ENCODE measurements around the gene NBAS.
"Not testable (repeated sequence)": the region's sequence is repeated elsewhere in the genome, so short reads cannot be mapped to it uniquely, and the experiment has no call there.

NBAS gene

DNA sequence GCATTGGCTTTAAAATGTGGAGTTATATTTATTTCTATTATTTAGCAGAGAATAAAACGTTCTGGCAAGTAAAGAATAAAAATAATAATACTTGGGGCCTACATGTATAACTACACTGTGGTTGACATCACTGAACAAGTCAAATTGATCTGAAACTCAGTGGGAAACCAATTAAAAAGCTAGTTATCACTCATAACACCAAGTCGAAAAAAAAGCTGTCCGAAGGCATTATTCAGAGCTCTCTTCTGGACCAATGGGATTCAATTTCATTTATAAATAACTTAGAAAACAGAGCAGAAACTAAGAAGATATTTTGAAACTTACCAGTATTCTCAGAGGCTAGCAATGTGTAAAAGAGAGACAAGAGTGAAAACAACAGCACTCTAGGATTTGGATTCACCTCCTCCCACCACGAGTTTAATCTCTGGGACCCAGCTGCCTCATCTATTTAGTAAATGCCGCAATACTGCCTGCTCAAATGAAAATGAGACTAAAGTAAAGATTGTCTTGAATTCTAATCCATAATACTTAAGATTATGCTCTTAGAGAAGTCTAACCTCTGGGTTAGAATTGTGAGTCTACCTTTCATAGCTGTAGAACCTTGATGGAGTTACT is 128.4 kb downstream of the NBAS start:
- H3K9ac ChIP-seq (ENCODE audit: low read depth, low read length), result no peak overlapping the region
- no peaks in the 10 kb centered on the region for H3K36me3 ChIP-seq (ENCODE audit: insufficient read depth, low read length)
- no peaks in the 10 kb centered on the region for H3K4me1 ChIP-seq (ENCODE audit: insufficient read depth, low read length)
- no peaks in the 10 kb centered on the region for H3K9me3 ChIP-seq (ENCODE audit: control insufficient read depth, insufficient read depth, low read length)

DNA sequence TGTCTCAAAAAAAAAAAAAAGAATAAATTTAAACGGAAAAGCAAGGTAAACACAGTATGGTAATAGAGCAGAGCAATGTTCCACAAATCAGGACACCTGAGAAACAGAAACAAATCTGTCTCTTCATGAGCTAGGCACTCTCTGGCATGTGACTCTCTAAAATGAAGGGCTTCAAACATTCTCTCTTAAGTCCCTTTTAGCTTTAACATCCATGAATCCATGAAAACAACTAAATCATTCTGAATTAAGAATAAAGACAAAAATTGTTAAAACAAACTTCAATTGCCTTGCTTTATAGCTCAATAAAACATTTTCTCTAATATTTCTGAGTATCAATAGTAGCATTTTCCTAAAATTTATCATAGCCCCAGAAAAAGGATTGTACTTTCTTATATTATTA is 132.1 kb downstream of the NBAS start:
- Histone ChIP-seq H3K9me3 (ENCODE audit: control insufficient read depth, insufficient read depth, low read length) (no peaks in the 10 kb centered on the region), H3K4me1 (ENCODE audit: insufficient read depth, low read length) (peaks cover 14% of the 10 kb centered on the region), H3K36me3 (ENCODE audit: insufficient read depth, low read length) (no peaks in the 10 kb centered on the region), H3K9ac (ENCODE audit: low read depth, low read length) (no peak overlapping the region)

DNA sequence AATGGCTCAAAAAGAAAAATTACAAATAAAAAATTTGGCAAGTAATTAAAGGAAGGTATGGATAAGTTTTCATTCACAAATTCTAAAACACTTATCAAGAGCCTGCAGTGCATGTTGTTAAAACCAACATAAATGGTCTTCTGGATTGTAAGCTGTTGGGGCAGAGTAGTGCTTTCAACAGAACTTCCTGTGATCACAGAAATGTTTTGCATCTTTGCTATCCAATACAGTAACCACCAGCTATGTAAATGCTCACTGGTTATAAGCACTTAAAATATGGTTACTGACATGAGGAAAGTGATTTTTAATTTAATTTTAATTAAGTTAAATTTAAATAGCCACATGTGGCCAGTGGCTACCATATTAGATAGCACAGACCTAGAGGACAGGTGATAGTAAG is 133.1 kb downstream of the NBAS start:
- H3K9me3 ChIP-seq (ENCODE audit: control insufficient read depth, insufficient read depth, low read length), result no peaks in the 10 kb centered on the region
- H3K9ac ChIP-seq (ENCODE audit: low read depth, low read length), result no peak overlapping the region
- H3K36me3 ChIP-seq (ENCODE audit: insufficient read depth, low read length), result no peaks in the 10 kb centered on the region
- peaks cover 14% of the 10 kb centered on the region for H3K4me1 ChIP-seq (ENCODE audit: insufficient read depth, low read length)

DNA sequence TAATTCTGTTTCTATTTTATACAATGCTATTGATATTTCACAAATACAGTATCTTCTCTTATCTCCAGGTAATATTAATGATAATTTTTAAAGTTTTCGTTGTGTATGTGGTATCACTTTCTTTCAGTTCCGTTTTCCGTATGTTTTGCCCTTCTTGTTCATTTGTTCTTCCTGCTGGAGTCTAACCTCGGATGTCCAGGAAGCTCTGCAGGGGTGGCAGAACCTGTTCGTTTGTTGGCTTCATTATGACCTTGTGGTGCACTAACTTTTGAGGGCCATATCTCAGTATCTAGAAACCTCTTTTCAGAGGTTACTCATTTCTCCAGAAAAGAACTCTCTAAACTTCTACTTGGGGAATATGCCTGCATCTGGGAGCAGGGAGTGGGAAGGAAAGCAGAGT is 134.5 kb downstream of the NBAS start:
- Histone ChIP-seq H3K36me3 (ENCODE audit: insufficient read depth, low read length) (no peaks in the 10 kb centered on the region), H3K9ac (ENCODE audit: low read depth, low read length) (no peak overlapping the region), H3K4me1 (ENCODE audit: insufficient read depth, low read length) (peaks cover 14% of the 10 kb centered on the region), H3K9me3 (ENCODE audit: control insufficient read depth, insufficient read depth, low read length) (no peaks in the 10 kb centered on the region)

DNA sequence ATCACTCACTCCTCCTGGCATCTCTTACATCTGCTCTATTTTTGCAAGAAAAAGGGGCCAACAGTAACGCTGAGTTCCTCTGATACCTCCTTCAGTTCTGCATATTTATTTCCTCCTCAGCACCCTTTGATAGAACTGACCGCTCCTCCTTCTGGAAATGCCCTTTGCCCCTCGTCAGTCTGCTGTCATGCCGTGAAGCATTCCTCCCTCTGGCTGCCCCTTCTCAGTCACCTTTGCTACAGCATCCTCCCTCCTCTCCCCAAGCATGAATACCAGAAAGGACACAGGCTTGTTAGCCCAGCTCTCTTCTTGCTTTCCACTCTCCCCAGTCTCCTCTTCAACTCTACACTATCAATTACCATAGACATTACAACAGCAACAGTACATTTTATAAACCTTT is 135.4 kb downstream of the NBAS start:
- Histone ChIP-seq H3K9me3 (ENCODE audit: control insufficient read depth, insufficient read depth, low read length) (no peaks in the 10 kb centered on the region), H3K36me3 (ENCODE audit: insufficient read depth, low read length) (no peaks in the 10 kb centered on the region), H3K9ac (ENCODE audit: low read depth, low read length) (no peak overlapping the region), H3K4me1 (ENCODE audit: insufficient read depth, low read length) (peaks cover 14% of the 10 kb centered on the region)

DNA sequence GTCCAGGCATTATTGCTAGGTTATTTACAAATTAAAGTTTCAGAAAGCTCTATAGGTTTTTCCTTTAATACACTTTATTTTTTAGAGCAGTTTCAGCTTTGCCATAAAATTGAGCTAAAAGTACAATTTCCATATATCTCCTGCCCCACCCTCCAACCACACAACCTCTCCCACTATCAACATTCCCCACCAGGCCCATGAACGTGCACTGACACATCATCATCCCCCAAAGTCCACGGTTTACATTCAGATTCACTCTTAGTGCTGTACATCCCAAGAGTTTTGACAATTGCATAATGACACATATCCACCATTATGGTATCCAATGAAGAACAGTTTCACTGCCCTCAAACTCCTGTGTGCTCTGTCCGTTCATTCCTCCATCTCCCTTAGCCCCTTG is 139.4 kb downstream of the NBAS start:
- Histone ChIP-seq H3K36me3 (ENCODE audit: insufficient read depth, low read length) (no peaks in the 10 kb centered on the region), H3K9ac (ENCODE audit: low read depth, low read length) (no peak overlapping the region), H3K4me1 (ENCODE audit: insufficient read depth, low read length) (peaks cover 11% of the 10 kb centered on the region), H3K9me3 (ENCODE audit: control insufficient read depth, insufficient read depth, low read length) (no peaks in the 10 kb centered on the region)

DNA sequence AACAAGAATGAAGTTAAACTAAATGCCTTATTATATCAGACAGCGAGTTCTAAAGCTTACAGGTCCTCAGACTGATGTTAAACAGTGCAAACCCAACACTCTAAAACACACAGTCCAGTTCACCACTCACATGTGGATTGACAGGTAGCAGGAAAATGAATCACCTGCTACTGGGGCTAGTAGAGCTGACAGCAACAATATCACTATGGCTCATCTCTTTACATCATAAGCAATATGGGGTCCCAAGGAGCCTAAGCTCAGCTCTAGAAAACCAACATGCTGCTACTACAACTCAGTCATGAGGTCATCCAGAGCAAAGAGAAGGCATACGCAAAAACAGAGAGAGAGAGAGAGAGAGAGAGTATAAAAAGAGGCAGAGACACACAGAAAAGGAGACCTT is 145.4 kb downstream of the NBAS start:
- no peaks in the 10 kb centered on the region for H3K9me3 ChIP-seq (ENCODE audit: control insufficient read depth, insufficient read depth, low read length)
- no peak overlapping the region for H3K9ac ChIP-seq (ENCODE audit: low read depth, low read length)
- no peaks in the 10 kb centered on the region for H3K36me3 ChIP-seq (ENCODE audit: insufficient read depth, low read length)
- no peaks in the 10 kb centered on the region for H3K4me1 ChIP-seq (ENCODE audit: insufficient read depth, low read length)

DNA sequence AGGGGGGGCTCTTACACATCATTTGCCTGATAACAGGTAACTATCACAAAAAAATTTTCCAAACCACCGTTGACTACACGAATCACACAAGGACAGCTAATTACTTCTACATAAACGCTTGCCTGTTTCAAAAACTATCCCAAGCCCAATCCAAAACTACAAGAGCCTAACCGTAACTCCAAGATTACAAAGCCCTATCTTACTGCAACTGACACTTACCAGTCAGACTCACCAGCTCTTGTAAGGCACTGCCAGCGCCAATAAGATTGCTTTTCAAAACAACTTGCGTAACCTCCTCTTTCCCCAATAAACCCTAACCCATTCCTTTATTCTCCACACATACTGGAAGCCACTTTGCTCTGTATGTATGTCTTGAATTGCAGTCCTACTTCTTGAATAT is 148.4 kb downstream of the NBAS start:
- Histone ChIP-seq H3K36me3 (ENCODE audit: insufficient read depth, low read length) (no peaks in the 10 kb centered on the region), H3K4me1 (ENCODE audit: insufficient read depth, low read length) (no peaks in the 10 kb centered on the region), H3K9ac (ENCODE audit: low read depth, low read length) (no peak overlapping the region), H3K9me3 (ENCODE audit: control insufficient read depth, insufficient read depth, low read length) (no peaks in the 10 kb centered on the region)

DNA sequence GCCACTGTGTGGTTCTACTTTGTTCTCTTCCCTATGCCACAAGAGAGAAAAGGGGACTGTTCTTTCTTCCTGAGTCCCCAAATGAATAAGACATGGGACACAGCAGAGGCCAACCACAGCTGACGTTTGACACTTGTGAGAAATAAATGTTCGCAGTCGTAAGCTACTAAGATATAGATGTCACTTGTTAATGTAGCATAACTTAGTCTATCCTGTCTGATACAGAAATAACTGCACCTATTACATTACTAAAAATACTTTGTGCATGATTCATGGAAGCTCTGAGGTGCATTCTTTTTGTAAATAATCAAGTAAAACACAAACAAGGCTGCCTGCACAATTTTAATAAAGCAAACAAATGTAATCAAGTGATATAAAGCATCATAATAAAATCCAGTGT is 148.8 kb downstream of the NBAS start:
- no peaks in the 10 kb centered on the region for H3K4me1 ChIP-seq (ENCODE audit: insufficient read depth, low read length)
- H3K36me3 ChIP-seq (ENCODE audit: insufficient read depth, low read length), result no peaks in the 10 kb centered on the region
- no peak overlapping the region for H3K9ac ChIP-seq (ENCODE audit: low read depth, low read length)
- H3K9me3 ChIP-seq (ENCODE audit: control insufficient read depth, insufficient read depth, low read length), result no peaks in the 10 kb centered on the region

DNA sequence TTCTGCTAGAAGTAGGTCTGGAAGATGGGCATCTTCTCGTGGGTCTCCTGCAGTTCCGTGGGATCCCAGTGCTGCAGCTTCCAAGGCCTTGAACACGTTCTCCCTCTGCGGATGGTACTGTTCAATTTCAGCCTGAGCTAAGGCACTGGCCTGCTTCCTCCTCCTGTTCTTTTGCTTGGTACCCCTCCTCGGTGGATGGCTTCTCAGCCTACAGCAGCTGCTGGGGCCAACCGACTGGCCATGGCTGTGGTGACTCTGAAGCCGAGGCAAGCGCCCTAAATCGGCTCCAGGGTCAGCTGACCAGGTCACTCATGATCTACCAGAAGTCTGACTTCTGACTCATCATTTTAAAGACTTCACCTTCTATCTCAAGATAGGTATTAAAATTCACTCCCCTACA is 150.2 kb downstream of the NBAS start:
- Histone ChIP-seq H3K4me1 (ENCODE audit: insufficient read depth, low read length) (no peaks in the 10 kb centered on the region), H3K9me3 (ENCODE audit: control insufficient read depth, insufficient read depth, low read length) (no peaks in the 10 kb centered on the region), H3K36me3 (ENCODE audit: insufficient read depth, low read length) (no peaks in the 10 kb centered on the region), H3K9ac (ENCODE audit: low read depth, low read length) (no peak overlapping the region)

DNA sequence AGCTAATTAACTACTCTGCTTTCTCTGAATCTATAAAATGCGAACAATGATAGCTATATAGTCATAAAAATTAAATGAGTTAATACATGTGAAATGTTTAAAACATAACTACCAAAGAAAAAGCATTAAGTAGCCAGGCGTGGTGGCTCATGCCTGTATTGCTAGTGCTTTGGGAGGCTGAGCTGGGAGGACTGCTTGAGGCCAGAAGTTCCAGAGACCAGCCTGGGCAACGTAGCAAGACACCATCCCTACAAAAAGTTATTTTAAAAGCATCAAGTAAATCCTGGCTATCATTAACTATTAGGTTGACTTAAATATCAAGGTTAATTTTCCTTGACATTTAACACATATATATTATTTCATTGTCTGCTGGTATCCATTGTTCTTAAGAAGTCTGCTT is 152.4 kb downstream of the NBAS start:
- no peaks in the 10 kb centered on the region for H3K36me3 ChIP-seq (ENCODE audit: insufficient read depth, low read length)
- no peaks in the 10 kb centered on the region for H3K4me1 ChIP-seq (ENCODE audit: insufficient read depth, low read length)
- H3K9me3 ChIP-seq (ENCODE audit: control insufficient read depth, insufficient read depth, low read length), result no peaks in the 10 kb centered on the region
- no peak overlapping the region for H3K9ac ChIP-seq (ENCODE audit: low read depth, low read length)

DNA sequence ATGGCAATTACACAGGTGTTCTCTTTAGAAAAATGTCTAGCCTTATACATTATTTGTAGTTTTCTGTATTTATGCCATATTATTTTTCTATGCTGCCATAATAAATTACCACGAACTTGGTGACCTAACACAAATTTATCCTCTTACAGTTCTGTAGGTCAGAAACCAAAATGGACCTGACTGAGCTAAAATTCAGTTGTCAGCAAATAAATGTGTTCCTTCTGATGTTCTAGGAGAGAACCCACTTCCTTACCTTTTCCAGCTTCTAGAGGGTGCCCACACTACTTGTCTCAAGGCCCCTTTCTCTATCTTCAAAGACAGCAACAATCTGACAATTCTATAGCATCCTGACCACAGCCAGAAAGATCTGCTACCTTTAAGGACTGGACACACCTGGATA is 153.5 kb downstream of the NBAS start:
- H3K9me3 ChIP-seq (ENCODE audit: control insufficient read depth, insufficient read depth, low read length), result no peaks in the 10 kb centered on the region
- no peak overlapping the region for H3K9ac ChIP-seq (ENCODE audit: low read depth, low read length)
- no peaks in the 10 kb centered on the region for H3K36me3 ChIP-seq (ENCODE audit: insufficient read depth, low read length)
- H3K4me1 ChIP-seq (ENCODE audit: insufficient read depth, low read length), result no peaks in the 10 kb centered on the region

DNA sequence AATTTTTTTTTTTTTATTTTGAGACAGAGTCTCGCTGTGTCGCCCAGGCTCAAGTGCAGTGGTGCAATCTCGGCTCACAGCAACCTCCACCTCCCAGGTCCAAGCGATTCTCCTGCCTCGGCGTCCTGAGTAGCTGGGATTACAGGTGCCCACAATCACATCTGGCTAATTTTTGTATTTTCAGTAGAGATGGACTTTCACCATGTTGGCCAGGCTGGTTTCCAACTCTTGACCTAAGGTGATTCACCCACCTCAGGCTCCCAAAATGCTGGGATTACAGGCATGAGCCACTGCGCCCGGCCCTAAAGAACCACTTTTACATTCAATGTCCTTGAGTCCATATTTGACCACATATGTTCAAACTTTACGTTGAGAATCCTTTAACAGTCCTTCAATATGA is 156.6 kb downstream of the NBAS start:
- not testable (repeated sequence) for H3K36me3 ChIP-seq (ENCODE audit: insufficient read depth, low read length); H3K9ac ChIP-seq (ENCODE audit: low read depth, low read length); H3K9me3 ChIP-seq (ENCODE audit: control insufficient read depth, insufficient read depth, low read length); H3K4me1 ChIP-seq (ENCODE audit: insufficient read depth, low read length)

DNA sequence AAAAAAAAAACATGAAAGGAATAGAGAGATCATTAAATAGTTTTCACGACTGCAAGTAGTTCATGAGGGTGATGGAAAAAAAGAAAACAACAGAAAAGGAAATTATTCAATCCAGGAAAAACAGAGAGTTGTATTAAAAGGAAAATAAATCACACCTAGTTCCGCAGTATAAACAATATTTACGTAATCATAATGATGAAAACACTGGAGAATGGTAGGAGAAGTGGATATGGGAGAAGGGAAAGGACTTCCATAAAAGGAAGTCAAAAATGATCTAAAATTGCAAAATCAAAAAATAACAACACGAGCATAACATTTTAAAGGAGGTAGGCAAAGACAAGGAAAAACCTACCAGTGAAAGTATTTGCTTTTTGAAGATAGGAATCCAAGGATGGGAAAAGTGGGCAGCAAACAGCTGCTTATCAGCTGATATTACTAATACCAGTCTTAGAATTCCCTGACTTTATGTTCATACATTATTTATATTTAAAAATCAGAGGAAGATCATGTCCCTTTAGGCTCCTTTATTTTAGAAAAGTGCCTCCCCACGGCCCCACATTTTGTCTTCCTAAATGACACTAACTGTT is 160.8 kb downstream of the NBAS start:
- Histone ChIP-seq H3K4me1 (ENCODE audit: insufficient read depth, low read length) (no peaks in the 10 kb centered on the region), H3K9me3 (ENCODE audit: control insufficient read depth, insufficient read depth, low read length) (no peaks in the 10 kb centered on the region), H3K36me3 (ENCODE audit: insufficient read depth, low read length) (no peaks in the 10 kb centered on the region), H3K9ac (ENCODE audit: low read depth, low read length) (no peak overlapping the region)

DNA sequence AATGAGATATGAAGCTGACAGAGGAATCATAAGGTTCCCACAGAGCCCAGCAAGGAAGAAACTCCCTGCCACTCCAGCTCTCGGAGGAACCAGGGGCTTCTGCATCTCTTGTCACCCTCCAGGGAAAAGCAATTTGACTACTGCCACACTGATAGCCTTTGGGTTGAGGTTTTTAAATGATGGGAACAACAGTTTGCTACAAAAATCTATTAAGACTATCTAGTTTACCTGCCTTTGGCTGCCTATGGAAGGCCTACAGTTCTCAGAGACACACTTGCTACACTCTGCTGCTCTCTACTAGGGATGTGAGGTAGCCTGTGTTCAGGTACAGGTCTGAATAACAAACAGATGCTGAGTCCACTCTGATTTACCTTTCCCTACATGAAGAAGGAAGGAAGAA is 161.9 kb downstream of the NBAS start:
- no peaks in the 10 kb centered on the region for H3K36me3 ChIP-seq (ENCODE audit: insufficient read depth, low read length)
- no peaks in the 10 kb centered on the region for H3K4me1 ChIP-seq (ENCODE audit: insufficient read depth, low read length)
- no peak overlapping the region for H3K9ac ChIP-seq (ENCODE audit: low read depth, low read length)
- no peaks in the 10 kb centered on the region for H3K9me3 ChIP-seq (ENCODE audit: control insufficient read depth, insufficient read depth, low read length)

DNA sequence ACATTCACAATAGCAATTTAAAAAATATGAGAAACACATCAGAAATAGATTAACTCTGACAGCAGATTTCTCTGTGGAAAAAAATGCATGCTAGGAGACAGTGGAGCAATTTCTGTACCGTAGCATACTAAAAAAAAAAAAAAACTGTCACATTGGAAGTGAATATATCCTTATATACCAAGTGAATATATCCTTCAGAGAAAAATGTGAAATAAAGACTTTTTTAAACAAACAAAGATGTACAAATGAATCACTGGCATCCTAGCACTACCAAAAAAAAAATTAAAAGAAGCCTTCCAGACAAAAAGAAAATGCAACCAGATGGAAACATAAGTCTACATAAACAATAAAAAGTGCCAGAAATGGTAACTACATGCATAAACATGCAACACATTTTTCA is 169.4 kb downstream of the NBAS start:
- no peaks in the 10 kb centered on the region for H3K4me1 ChIP-seq (ENCODE audit: insufficient read depth, low read length)
- H3K36me3 ChIP-seq (ENCODE audit: insufficient read depth, low read length), result no peaks in the 10 kb centered on the region
- H3K9me3 ChIP-seq (ENCODE audit: control insufficient read depth, insufficient read depth, low read length), result no peaks in the 10 kb centered on the region
- H3K9ac ChIP-seq (ENCODE audit: low read depth, low read length), result no peak overlapping the region

All from ES-I3 (cell line).